Measurements from ENCODE around the gene GDAP2.

GDAP2 gene, protein sequence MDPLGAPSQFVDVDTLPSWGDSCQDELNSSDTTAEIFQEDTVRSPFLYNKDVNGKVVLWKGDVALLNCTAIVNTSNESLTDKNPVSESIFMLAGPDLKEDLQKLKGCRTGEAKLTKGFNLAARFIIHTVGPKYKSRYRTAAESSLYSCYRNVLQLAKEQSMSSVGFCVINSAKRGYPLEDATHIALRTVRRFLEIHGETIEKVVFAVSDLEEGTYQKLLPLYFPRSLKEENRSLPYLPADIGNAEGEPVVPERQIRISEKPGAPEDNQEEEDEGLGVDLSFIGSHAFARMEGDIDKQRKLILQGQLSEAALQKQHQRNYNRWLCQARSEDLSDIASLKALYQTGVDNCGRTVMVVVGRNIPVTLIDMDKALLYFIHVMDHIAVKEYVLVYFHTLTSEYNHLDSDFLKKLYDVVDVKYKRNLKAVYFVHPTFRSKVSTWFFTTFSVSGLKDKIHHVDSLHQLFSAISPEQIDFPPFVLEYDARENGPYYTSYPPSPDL

DNA sequence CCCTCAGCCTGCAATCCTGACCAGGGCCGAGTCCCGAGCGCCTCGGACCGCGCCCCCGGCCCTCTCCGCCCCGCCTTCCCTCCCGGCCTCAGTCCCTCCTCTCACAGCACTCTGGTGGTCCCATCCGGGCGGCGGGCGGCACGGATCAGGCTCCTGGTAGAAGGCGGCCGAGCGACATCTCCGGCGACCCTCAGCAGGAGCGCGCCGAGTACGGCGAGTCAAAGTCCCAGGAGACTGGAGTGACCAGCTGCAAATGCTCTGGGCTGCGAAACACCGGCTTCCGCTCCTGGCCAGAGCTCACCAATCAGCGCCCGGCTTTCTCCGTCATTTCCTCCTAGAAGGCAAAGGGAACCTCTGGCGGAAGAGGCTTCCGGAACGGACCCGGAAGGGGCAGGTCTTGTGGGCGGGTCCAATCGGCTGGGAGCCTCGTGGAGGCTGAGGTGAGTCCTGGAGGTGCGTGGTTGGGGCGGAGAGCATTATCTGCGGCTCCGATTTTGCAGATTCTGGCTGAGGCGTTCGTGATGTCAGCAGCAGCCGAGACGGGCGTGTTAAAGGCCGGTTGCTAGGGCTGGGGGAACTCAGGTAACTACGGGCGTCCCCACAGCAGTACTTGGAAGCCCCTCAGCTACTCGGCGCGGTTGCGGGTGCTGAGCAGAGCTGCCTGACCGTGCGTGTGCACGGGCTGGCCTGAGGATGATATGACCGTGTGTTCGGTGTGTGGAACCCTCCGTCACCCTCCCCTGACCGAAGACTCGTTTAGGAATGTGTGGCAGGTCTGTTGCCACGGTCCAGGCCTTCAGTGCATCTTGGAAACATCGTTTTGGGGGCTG, at the start of gene GDAP2, which contains the start of gene WDR3:
Gene GDAP2 (minus strand): TSS at position 279 of the 830 bp plus-strand sequence. CDS start 9,264 bp downstream, outside the sequence.
Gene WDR3 (plus strand): TSS at position 397 of the 830 bp plus-strand sequence. CDS start 3,581 bp downstream, outside the sequence.
- peak within 1 kb of the TSS; percentile 98 for H3K27ac Mint-ChIP-seq
- peaks cover 48% of the 10 kb centered on the region for H3K4me1 Mint-ChIP-seq (ENCODE audit: low read depth)
- intact Hi-C loops (cut with micrococcal nuclease) = loop anchor here (2.0 kb wide), 1 partner anchor 1211 kb away; the partner anchor contains the start of gene WARS2
- H3K27me3 Mint-ChIP-seq = no peaks in the 10 kb centered on the region
- H3K36me3 Mint-ChIP-seq (ENCODE audit: low read depth) = peaks cover 28% of the 10 kb centered on the region
- no peaks in the 10 kb centered on the region for H3K9me3 Mint-ChIP-seq
- H3K4me3 Mint-ChIP-seq = peak within 1 kb of the TSS; percentile 90

DNA sequence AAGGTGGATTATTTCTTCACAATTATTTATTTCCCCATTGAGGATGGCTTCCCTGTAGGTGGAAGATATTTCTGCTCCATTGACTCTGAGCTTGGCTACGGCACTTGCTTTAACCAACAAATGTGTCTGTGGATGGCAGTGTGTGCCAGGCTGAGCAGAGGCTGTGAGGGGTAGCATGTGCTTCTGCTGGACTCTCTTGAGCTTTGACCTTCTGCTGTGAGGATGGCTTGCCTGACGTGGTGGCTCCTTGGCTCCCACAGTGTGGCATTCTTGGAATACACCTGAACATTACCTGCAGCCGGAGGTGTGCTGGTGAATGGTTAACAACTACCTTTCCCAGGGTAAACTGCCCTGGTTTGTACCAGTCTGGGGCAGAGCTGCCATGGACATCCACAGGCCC, 47.0 kb upstream of the GDAP2 start:
- H3K9me3 Mint-ChIP-seq = no peaks in the 10 kb centered on the region
- intact Hi-C loops (cut with micrococcal nuclease) = no loop called here
- H3K27me3 Mint-ChIP-seq = no peaks in the 10 kb centered on the region
- no peak overlapping the region for H3K4me3 Mint-ChIP-seq
- H3K4me1 Mint-ChIP-seq (ENCODE audit: low read depth) = no peaks in the 10 kb centered on the region
- H3K27ac Mint-ChIP-seq = no peak overlapping the region
- no peaks in the 10 kb centered on the region for H3K36me3 Mint-ChIP-seq (ENCODE audit: low read depth)

DNA sequence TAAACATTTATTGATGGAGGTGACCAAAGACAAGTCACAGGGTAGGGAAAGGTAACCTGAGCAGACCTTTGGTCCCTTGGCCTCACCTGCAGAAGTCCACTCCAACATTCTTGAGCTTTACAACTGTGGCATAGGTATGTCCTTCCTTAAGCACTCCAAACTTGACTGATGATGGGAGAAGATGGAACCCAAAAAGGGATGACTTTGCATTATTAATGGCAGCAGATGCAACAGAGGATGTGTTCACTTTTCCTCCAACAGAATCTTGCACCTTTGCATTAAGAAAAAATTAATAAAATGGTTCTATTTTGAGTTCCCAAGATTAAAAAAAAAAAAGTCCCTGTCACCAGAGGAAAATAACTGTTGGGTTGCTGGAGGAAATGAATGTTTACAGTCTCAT, 42.4 kb upstream of the GDAP2 start:
- no peaks in the 10 kb centered on the region for H3K36me3 Mint-ChIP-seq (ENCODE audit: low read depth)
- intact Hi-C loops (cut with micrococcal nuclease) = no loop called here
- no peak overlapping the region for H3K27ac Mint-ChIP-seq
- peaks cover 6% of the 10 kb centered on the region for H3K4me1 Mint-ChIP-seq (ENCODE audit: low read depth)
- H3K4me3 Mint-ChIP-seq = no peak overlapping the region
- no peaks in the 10 kb centered on the region for H3K27me3 Mint-ChIP-seq
- H3K9me3 Mint-ChIP-seq = no peaks in the 10 kb centered on the region

DNA sequence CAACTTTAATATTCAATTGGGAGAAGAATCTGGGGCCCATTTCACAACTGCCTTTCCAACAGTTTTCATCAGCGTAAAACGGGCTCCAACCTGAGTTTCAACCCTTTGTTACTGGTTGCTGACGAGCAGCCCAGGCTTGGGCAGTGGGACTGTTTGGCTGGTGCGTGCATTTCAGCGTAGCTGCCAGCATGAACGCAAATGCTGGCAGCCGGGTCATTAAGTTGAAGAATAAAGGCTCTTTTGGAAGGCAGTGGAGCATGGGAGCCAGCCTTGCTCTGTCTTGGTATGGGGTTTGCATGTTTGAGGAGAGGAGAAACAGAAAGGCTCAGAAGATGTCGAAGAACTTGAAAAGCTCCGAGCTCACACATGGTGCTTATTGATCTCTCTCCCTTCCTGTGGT, 40.8 kb upstream of the GDAP2 start:
- H3K27ac Mint-ChIP-seq = no peak overlapping the region
- peaks cover 6% of the 10 kb centered on the region for H3K4me1 Mint-ChIP-seq (ENCODE audit: low read depth)
- intact Hi-C loops (cut with micrococcal nuclease) = no loop called here
- no peaks in the 10 kb centered on the region for H3K9me3 Mint-ChIP-seq
- H3K27me3 Mint-ChIP-seq = no peaks in the 10 kb centered on the region
- H3K36me3 Mint-ChIP-seq (ENCODE audit: low read depth) = peaks cover 4% of the 10 kb centered on the region
- H3K4me3 Mint-ChIP-seq = no peak overlapping the region

DNA sequence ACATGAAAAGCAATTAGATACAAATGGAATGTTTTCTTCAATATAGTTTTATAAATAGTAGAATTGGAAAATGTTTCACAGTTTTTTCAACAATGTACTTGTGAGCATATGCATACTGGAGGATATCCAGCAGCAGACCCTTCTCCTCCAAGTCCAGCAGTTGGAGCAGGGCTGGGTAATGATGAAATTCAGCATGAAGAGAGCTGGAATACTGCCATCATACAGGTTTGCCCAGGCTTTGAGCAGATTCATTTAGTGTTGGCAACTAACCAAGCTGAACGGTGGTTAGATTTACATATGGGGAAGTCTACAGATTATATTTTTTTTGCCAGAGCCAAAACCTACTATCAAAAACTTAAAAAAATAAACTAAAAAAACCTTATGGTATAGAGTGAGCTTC, 38.5 kb upstream of the GDAP2 start:
- intact Hi-C loops (cut with micrococcal nuclease) = no loop called here
- peaks cover 13% of the 10 kb centered on the region for H3K36me3 Mint-ChIP-seq (ENCODE audit: low read depth)
- H3K27ac Mint-ChIP-seq = no peak overlapping the region
- no peak overlapping the region for H3K4me3 Mint-ChIP-seq
- no peaks in the 10 kb centered on the region for H3K9me3 Mint-ChIP-seq
- peaks cover 6% of the 10 kb centered on the region for H3K4me1 Mint-ChIP-seq (ENCODE audit: low read depth)
- no peaks in the 10 kb centered on the region for H3K27me3 Mint-ChIP-seq

DNA sequence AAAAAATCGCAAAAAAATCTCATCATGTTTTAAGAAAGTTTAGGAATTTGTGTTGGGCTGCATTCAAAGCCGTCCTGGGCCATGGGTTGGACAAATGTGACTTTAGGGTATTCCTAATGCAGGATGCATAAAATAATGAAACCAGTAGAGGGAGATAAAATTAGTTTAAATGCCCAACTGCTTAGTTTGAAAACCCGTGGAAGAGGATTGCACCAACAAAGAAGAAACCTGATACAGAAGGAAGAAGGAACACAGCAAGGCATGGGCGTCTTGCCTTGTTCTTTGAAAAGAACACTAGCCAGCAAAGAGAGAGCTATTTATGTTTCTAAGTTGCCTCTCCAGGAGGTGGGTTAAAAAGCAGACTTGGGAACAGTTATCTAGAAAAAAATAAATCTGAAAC, 38.1 kb upstream of the GDAP2 start:
- Mint-ChIP-seq H3K4me3 (no peak overlapping the region), H3K27ac (no peak overlapping the region), H3K36me3 (ENCODE audit: low read depth) (peaks cover 13% of the 10 kb centered on the region), H3K9me3 (no peaks in the 10 kb centered on the region), H3K27me3 (no peaks in the 10 kb centered on the region), H3K4me1 (ENCODE audit: low read depth) (peaks cover 6% of the 10 kb centered on the region)
- intact Hi-C loops (cut with micrococcal nuclease) = no loop called here

DNA sequence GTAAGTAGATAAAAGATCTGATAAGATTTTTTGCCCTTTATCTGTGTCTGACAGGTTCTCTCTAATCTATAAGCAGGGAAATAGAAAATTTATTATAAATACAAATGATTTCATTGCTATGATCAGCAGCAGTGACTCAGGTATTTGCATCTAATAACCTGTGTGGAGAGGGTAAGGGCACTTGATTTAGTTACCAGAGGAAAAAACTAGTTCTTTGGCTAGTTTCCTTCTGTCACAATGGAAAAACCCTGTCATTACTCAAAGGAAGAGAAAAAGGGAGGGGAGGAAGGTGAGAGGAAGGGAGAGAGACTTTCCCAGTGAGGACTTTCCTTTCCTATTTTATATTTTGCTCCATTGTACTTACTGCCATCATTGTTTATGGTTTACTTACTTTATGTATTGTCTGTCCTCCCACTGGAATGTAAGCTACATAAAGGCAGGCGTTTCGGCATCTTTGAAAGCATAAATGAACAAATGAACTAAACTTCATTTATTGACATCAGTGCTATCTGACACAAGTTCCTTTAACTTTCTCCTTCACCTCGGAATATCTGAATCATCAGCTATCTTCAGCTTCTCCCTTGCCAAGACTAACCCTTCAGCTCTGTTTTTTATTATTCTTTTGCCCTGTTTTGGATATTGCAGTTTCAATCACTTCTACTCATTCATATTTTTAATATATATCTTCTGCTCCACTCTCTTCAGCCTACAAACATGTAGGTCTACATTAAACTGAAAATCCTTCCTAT, 35.0 kb upstream of the GDAP2 start:
- H3K4me1 Mint-ChIP-seq (ENCODE audit: low read depth) = peaks cover 6% of the 10 kb centered on the region
- peaks cover 30% of the 10 kb centered on the region for H3K36me3 Mint-ChIP-seq (ENCODE audit: low read depth)
- H3K4me3 Mint-ChIP-seq = no peak overlapping the region
- intact Hi-C loops (cut with micrococcal nuclease) = no loop called here
- no peaks in the 10 kb centered on the region for H3K27me3 Mint-ChIP-seq
- H3K9me3 Mint-ChIP-seq = no peaks in the 10 kb centered on the region
- no peak overlapping the region for H3K27ac Mint-ChIP-seq

DNA sequence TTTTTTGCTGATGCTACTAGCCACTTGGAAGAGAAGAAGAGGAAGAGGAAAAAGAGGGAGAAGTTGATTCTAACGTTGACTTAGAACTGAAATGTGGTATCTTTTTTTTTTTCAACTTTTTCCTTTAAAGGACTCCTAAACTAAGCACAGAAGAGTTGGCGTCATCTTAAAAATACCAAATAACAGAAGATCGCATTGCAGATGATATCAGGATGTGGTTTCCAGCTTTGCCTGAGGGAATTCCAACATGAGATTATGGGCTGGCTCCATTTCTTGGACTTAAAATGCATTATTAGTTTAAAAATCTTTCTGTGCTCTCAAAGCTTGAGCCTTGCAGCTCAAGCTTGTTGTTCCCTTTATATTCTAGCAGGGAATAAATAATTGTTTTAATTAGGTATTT, 29.9 kb upstream of the GDAP2 start:
- Mint-ChIP-seq H3K27me3 (no peaks in the 10 kb centered on the region), H3K9me3 (no peaks in the 10 kb centered on the region), H3K27ac (no peak overlapping the region), H3K4me3 (no peak overlapping the region), H3K36me3 (ENCODE audit: low read depth) (peaks cover 66% of the 10 kb centered on the region), H3K4me1 (ENCODE audit: low read depth) (no peaks in the 10 kb centered on the region)
- intact Hi-C loops (cut with micrococcal nuclease) = no loop called here

DNA sequence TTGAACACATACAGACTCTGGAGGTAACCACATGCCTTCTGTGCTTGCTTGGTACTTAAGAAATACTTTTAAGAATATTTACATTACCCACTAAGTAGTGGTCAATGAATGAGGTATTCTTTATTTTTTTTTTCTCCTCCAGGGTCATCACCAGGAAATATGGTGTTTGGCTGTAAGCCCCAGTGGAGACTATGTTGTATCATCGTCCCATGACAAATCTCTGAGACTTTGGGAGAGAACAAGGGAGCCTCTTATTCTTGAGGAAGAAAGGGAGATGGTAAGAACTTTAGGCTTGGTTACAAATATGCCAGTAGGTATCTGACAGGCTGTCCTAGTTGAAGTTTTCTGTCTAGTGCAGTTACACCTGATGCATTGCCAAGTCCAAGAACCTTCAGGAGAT, 23.0 kb upstream of the GDAP2 start:
- H3K36me3 Mint-ChIP-seq (ENCODE audit: low read depth) = peaks cover 93% of the 10 kb centered on the region
- no peaks in the 10 kb centered on the region for H3K4me1 Mint-ChIP-seq (ENCODE audit: low read depth)
- no peak overlapping the region for H3K27ac Mint-ChIP-seq
- no peak overlapping the region for H3K4me3 Mint-ChIP-seq
- no peaks in the 10 kb centered on the region for H3K27me3 Mint-ChIP-seq
- no peaks in the 10 kb centered on the region for H3K9me3 Mint-ChIP-seq
- intact Hi-C loops (cut with micrococcal nuclease) = no loop called here

DNA sequence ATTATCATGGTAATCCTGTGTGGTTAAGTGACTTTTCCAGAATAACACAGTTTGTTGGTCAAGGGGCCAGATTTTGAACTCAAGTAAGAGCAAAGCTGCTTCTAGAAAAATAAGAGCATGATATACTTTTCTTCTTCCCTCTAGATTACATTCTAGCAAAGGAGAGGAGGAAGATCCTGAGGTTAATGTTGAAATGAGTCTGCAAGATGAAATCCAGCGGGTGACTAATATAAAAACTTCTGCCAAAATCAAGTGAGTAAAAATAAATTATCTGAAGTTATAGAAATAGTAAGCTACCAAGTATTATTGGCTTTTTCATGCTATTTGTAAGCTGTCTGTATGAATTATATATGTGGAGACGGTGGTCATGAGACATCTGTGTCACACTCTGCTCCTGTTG, 12.9 kb upstream of the GDAP2 start:
- H3K27ac Mint-ChIP-seq = no peak overlapping the region
- H3K4me3 Mint-ChIP-seq = no peak overlapping the region
- H3K9me3 Mint-ChIP-seq = no peaks in the 10 kb centered on the region
- no peaks in the 10 kb centered on the region for H3K4me1 Mint-ChIP-seq (ENCODE audit: low read depth)
- no peaks in the 10 kb centered on the region for H3K27me3 Mint-ChIP-seq
- intact Hi-C loops (cut with micrococcal nuclease) = loop anchor here (5.0 to 10.0 kb wide), 2 partner anchors 35 to 57 kb away; no protein-coding TSS in a partner anchor
- H3K36me3 Mint-ChIP-seq (ENCODE audit: low read depth) = peaks cover 93% of the 10 kb centered on the region

DNA sequence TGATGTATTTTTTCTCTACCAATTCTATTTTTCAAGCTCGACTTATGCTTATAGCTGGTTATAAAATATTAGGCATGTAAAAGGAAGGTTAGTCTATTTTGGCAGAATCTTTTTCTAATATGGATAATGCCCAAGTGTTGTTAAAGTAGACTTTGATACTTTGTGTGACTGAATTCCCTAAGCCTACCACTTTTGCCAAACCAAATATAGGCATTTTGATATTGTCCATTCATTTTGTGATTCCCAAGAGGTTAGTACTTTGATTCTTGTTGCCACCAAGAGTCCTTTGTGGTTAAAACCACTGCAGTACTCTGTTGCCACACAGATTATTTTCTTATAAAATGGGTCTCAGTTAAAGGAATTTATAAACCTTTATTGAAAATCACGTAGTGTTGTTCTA, 4.3 kb upstream of the GDAP2 start:
- Mint-ChIP-seq H3K27me3 (no peaks in the 10 kb centered on the region), H3K4me1 (ENCODE audit: low read depth) (peaks cover 21% of the 10 kb centered on the region), H3K9me3 (no peaks in the 10 kb centered on the region), H3K27ac (no peak overlapping the region), H3K4me3 (no peak overlapping the region), H3K36me3 (ENCODE audit: low read depth) (peaks cover 53% of the 10 kb centered on the region)
- intact Hi-C loops (cut with micrococcal nuclease) = no loop called here

DNA sequence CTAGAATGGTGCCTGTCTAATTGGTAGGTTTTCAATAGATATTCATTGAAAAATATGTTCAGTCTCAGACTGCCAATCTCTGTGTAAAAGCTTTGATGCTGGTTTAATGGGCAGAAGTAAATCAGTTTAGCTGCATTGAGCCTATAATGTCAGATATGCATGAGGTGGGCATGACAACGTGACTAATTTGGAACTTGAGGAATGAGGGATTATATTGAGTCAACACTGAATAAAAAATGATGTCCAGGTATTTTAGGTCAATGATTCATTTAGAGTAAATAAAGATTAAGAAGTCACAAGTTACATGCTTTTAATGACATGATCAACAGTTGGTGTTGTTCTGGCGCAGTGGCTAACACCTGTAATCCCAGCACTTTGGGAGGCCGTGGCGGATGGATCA, 3.2 kb upstream of the GDAP2 start:
- intact Hi-C loops (cut with micrococcal nuclease) = no loop called here
- Mint-ChIP-seq H3K27ac (no peak overlapping the region), H3K4me1 (ENCODE audit: low read depth) (peaks cover 27% of the 10 kb centered on the region), H3K4me3 (no peak overlapping the region), H3K27me3 (no peaks in the 10 kb centered on the region), H3K36me3 (ENCODE audit: low read depth) (peaks cover 43% of the 10 kb centered on the region), H3K9me3 (no peaks in the 10 kb centered on the region)

DNA sequence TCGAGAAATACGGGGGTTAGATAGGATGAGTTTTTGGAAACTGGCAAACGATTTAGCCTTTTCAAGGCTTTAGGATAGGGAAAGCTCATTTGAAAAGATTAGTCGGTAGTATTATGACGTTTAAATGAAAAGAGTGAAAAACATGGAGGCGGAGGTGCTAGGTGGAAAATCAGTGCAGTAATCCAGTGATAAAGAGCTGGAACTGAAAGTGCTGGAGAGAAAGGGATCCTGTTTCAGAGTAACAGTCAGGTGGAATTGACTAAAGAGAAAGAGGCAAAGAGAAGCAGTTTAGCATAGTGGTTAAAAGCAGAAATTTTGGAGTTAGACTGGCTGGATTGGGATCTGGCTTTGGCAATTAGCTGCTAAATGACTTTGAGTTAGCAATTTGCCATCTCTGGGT, 1.1 kb upstream of the GDAP2 start:
- Mint-ChIP-seq H3K36me3 (ENCODE audit: low read depth) (peaks cover 33% of the 10 kb centered on the region), H3K4me1 (ENCODE audit: low read depth) (peaks cover 43% of the 10 kb centered on the region), H3K27me3 (no peaks in the 10 kb centered on the region), H3K9me3 (no peaks in the 10 kb centered on the region), H3K4me3 (peak overlapping the region; percentile 90), H3K27ac (peak overlapping the region; percentile 98)
- intact Hi-C loops (cut with micrococcal nuclease) = no loop called here

DNA sequence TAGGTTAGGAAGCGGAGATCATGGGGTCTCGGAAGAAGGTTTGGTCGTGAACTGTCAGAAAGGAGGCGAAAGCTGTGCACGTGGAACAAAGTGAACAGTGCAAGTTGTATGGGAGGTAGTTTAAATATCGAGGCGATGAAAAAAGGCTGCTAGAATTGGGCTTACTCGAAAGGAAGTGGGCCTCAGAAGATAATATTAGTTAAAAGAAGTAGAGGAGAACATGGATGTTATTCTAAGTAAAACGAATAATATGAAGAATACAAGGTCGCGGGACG, 689 bp upstream of the GDAP2 start:
- peak overlapping the region; percentile 98 for H3K27ac Mint-ChIP-seq
- no peaks in the 10 kb centered on the region for H3K9me3 Mint-ChIP-seq
- no peaks in the 10 kb centered on the region for H3K27me3 Mint-ChIP-seq
- intact Hi-C loops (cut with micrococcal nuclease) = no loop called here
- H3K36me3 Mint-ChIP-seq (ENCODE audit: low read depth) = peaks cover 33% of the 10 kb centered on the region
- H3K4me1 Mint-ChIP-seq (ENCODE audit: low read depth) = peaks cover 47% of the 10 kb centered on the region
- peak overlapping the region; percentile 90 for H3K4me3 Mint-ChIP-seq

Data from dendritic cell treated with granulocyte-macrophage colony-stimulating factor and Interleukin-4, amounts not matched to agents 40 ng/mL and 50 ng/mL, for 4 days (primary cell).